ENCODE results near the gene CRYL1.

Gene CRYL1

DNA sequence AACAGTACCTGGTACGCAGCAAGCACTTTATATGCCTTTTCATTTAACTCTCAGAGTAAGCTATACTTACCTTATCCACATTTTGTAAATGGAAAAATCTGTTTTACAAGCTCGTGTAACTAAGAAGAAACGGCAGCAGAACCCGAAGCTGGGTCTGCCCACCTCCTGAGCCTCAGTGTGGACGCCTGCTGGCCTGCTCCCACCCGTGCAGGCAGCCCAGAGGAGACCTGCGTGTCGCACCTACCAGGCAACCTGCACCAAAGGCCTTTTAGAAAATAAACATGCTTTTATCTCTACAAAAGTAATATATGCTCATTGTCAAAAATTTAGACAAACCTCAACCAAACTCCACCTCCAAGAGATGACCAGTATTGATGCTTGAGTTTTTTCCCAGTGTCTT is 62.7 kb downstream of the CRYL1 start:
- no peak overlapping the region for H3K4me3 ChIP-seq (ENCODE audit: low read depth, low read length)
- H3K36me3 ChIP-seq (ENCODE audit: control insufficient read depth in 2 of 2, insufficient read depth in 1 of 2, low read length in 2 of 2): no peaks in the 10 kb centered on the region
- ChIA-PET CTCF (interaction anchor here (0.7 kb wide), 1 partner anchor 268 kb away, joined by 3 read pairs; no protein-coding TSS in a partner anchor), POLR2A (no interaction called here)
- H3K27ac ChIP-seq (ENCODE audit: extremely low read depth, low read depth, low read length): no peak overlapping the region
- H3K4me1 ChIP-seq (ENCODE audit: control insufficient read depth, insufficient read depth, low read length): 0 out of 2 replicates have a peak, but pooled peaks cover 7% of the 10 kb centered on the region
- TF ChIP-seq SCRT1 (tag by site-specific recombination; IDR thresholded peaks at IDR 0.05; ENCODE audit: borderline replicate concordance): no peak
- TF ChIP-seq, protein P1, sequence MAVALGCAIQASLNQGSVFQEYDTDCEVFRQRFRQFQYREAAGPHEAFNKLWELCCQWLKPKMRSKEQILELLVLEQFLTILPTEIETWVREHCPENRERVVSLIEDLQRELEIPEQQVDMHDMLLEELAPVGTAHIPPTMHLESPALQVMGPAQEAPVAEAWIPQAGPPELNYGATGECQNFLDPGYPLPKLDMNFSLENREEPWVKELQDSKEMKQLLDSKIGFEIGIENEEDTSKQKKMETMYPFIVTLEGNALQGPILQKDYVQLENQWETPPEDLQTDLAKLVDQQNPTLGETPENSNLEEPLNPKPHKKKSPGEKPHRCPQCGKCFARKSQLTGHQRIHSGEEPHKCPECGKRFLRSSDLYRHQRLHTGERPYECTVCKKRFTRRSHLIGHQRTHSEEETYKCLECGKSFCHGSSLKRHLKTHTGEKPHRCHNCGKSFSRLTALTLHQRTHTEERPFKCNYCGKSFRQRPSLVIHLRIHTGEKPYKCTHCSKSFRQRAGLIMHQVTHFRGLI (tag by site-specific recombination; IDR thresholded peaks at IDR 0.05): no peak
- no peak for TF ChIP-seq ZNF138 (tag by site-specific recombination; IDR thresholded peaks at IDR 0.05; ENCODE audit: borderline replicate concordance)
- TF ChIP-seq ZNF670 (tag by site-specific recombination; IDR thresholded peaks at IDR 0.05; ENCODE audit: low read depth): no peak
- TF ChIP-seq, protein P2, sequence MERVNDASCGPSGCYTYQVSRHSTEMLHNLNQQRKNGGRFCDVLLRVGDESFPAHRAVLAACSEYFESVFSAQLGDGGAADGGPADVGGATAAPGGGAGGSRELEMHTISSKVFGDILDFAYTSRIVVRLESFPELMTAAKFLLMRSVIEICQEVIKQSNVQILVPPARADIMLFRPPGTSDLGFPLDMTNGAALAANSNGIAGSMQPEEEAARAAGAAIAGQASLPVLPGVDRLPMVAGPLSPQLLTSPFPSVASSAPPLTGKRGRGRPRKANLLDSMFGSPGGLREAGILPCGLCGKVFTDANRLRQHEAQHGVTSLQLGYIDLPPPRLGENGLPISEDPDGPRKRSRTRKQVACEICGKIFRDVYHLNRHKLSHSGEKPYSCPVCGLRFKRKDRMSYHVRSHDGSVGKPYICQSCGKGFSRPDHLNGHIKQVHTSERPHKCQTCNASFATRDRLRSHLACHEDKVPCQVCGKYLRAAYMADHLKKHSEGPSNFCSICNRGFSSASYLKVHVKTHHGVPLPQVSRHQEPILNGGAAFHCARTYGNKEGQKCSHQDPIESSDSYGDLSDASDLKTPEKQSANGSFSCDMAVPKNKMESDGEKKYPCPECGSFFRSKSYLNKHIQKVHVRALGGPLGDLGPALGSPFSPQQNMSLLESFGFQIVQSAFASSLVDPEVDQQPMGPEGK (tag by site-specific recombination; IDR thresholded peaks at IDR 0.05): no peak
- TF ChIP-seq, protein P3, sequence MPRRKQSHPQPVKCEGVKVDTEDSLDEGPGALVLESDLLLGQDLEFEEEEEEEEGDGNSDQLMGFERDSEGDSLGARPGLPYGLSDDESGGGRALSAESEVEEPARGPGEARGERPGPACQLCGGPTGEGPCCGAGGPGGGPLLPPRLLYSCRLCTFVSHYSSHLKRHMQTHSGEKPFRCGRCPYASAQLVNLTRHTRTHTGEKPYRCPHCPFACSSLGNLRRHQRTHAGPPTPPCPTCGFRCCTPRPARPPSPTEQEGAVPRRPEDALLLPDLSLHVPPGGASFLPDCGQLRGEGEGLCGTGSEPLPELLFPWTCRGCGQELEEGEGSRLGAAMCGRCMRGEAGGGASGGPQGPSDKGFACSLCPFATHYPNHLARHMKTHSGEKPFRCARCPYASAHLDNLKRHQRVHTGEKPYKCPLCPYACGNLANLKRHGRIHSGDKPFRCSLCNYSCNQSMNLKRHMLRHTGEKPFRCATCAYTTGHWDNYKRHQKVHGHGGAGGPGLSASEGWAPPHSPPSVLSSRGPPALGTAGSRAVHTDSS (tag by site-specific recombination; IDR thresholded peaks at IDR 0.05): no peak
- no peak for TF ChIP-seq ZBTB21 (tag by site-specific recombination; IDR thresholded peaks at IDR 0.05)
- TF ChIP-seq, protein P4, sequence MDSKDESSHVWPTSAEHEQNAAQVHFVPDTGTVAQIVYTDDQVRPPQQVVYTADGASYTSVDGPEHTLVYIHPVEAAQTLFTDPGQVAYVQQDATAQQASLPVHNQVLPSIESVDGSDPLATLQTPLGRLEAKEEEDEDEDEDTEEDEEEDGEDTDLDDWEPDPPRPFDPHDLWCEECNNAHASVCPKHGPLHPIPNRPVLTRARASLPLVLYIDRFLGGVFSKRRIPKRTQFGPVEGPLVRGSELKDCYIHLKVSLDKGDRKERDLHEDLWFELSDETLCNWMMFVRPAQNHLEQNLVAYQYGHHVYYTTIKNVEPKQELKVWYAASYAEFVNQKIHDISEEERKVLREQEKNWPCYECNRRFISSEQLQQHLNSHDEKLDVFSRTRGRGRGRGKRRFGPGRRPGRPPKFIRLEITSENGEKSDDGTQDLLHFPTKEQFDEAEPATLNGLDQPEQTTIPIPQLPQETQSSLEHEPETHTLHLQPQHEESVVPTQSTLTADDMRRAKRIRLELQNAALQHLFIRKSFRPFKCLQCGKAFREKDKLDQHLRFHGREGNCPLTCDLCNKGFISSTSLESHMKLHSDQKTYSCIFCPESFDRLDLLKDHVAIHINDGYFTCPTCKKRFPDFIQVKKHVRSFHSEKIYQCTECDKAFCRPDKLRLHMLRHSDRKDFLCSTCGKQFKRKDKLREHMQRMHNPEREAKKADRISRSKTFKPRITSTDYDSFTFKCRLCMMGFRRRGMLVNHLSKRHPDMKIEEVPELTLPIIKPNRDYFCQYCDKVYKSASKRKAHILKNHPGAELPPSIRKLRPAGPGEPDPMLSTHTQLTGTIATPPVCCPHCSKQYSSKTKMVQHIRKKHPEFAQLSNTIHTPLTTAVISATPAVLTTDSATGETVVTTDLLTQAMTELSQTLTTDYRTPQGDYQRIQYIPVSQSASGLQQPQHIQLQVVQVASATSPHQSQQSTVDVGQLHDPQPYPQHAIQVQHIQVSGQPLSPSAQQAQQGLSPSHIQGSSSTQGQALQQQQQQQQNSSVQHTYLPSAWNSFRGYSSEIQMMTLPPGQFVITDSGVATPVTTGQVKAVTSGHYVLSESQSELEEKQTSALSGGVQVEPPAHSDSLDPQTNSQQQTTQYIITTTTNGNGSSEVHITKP (tag by site-specific recombination; IDR thresholded peaks at IDR 0.05): no peak
- H3K9me3 ChIP-seq (ENCODE audit: control insufficient read depth, insufficient read depth, low read depth, low read length): no peaks in the 10 kb centered on the region

DNA sequence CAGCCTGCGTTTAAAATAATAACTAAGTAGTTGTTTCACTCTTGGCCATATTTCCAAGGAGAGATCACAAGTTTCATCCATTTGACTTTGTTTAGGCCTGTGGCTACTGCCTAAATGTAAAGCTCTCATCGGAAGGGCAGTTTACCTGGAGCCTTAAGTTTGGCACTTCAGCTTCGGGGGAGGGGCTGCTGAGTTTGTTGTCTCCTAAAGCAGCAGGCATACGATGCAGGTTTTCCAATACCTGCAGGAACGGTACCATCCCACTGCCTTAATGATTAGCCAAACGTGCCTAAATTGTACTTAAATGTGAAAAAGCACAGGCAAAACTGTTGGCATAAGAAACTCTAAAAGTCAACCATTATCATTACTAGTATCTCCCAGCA is 63.1 kb downstream of the CRYL1 start:
- no peaks in the 10 kb centered on the region for H3K36me3 ChIP-seq (ENCODE audit: control insufficient read depth in 2 of 2, insufficient read depth in 1 of 2, low read length in 2 of 2)
- H3K4me1 ChIP-seq (ENCODE audit: control insufficient read depth, insufficient read depth, low read length): 0 out of 2 replicates have a peak, but pooled peaks cover 7% of the 10 kb centered on the region
- POLR2A ChIA-PET: no interaction called here
- no peak for TF ChIP-seq WT1 (tag by site-specific recombination; IDR thresholded peaks at IDR 0.05)
- no peak for TF ChIP-seq ZNF423 (tag by site-specific recombination; IDR thresholded peaks at IDR 0.05)
- TF ChIP-seq ZNF48 (tag by site-specific recombination; IDR thresholded peaks at IDR 0.05): no peak
- TF ChIP-seq ZNF585B (tag by site-specific recombination; IDR thresholded peaks at IDR 0.05): no peak
- no peak for TF ChIP-seq ZBTB21 (tag by site-specific recombination; IDR thresholded peaks at IDR 0.05)
- no peak for TF ChIP-seq ZNF248 (tag by site-specific recombination; IDR thresholded peaks at IDR 0.05)
- no peak for TF ChIP-seq ZBTB17 (tag by site-specific recombination; IDR thresholded peaks at IDR 0.05)
- TF ChIP-seq ZNF214 (tag by site-specific recombination; IDR thresholded peaks at IDR 0.05; ENCODE audit: borderline replicate concordance): no peak
- H3K27ac ChIP-seq (ENCODE audit: extremely low read depth, low read depth, low read length): no peak overlapping the region
- CTCF ChIA-PET: interaction anchor here (0.7 kb wide), 1 partner anchor 268 kb away, joined by 3 read pairs; no protein-coding TSS in a partner anchor
- H3K9me3 ChIP-seq (ENCODE audit: control insufficient read depth, insufficient read depth, low read depth, low read length): no peaks in the 10 kb centered on the region
- H3K4me3 ChIP-seq (ENCODE audit: low read depth, low read length): no peak overlapping the region
